ENCODE data around the gene PNPLA5.

- no peak for TF ChIP-seq EZH2 (IDR thresholded peaks at IDR 0.05; ENCODE audit: low read depth)
- TF ChIP-seq CTCF (conservative IDR thresholded peaks at IDR 0.05) = no peak
These were observed 47.9 kb downstream of the PNPLA5 start for GRCh38 chr22:43843783-43844530.
